HG03097 (cell line): ENCODE results near the gene MYO6.
A peak's percentile ranks its signal among the peaks of the same experiment; 100 is the strongest.
"Not testable (repeated sequence)": the region's sequence is repeated elsewhere in the genome, so short reads cannot be mapped to it uniquely, and the experiment has no call there.

ENCODE experiments used
- ATAC-seq: cut with Tn5 transposase; IDR thresholded peaks from one replicate; pipeline ENCODE4 v1.9.1; 2021; ENCODE audit not compliant: unreplicated experiment, low FRiP score

MYO6 gene

GRCh38 chr6:75748743-75749538 is at the start of gene MYO6:
Gene MYO6 (plus strand): TSS chr6:75749239. CDS start chr6:75817548, 68,309 bp downstream.
- ATAC-seq = peak; percentile 69

GRCh38 chr6:75708334-75708733 is 40.7 kb upstream of the MYO6 start:
- ATAC-seq = not testable (repeated sequence)

- ATAC-seq = no peak
Measured at GRCh38 chr6:75711173-75711572, 37.9 kb upstream of the MYO6 start.

- ATAC-seq = no peak
Measured at GRCh38 chr6:75719133-75719532, 29.9 kb upstream of the MYO6 start.

- ATAC-seq = no peak
Measured at GRCh38 chr6:75723382-75723781, 25.7 kb upstream of the MYO6 start.

- no peak for ATAC-seq
Measured at GRCh38 chr6:75727206-75727605, 21.8 kb upstream of the MYO6 start.

- ATAC-seq = not testable (repeated sequence)
Measured at GRCh38 chr6:75731029-75731428, 18.0 kb upstream of the MYO6 start.

GRCh38 chr6:75735491-75736186 is 13.4 kb upstream of the MYO6 start:
- ATAC-seq = peak; percentile 81

- no peak for ATAC-seq
Measured at GRCh38 chr6:75743971-75744370, 5.1 kb upstream of the MYO6 start.

- no peak for ATAC-seq
Measured at GRCh38 chr6:75745404-75745803, 3.6 kb upstream of the MYO6 start.

GRCh38 chr6:75746221-75746620 is 2.8 kb upstream of the MYO6 start:
- no peak for ATAC-seq

GRCh38 chr6:75747152-75747992 is 1.7 kb upstream of the MYO6 start:
- ATAC-seq = no peak

GRCh38 chr6:75748003-75748742 is 866 bp upstream of the MYO6 start:
- ATAC-seq = no peak

GRCh38 chr6:75751443-75751842 is 2.4 kb downstream of the MYO6 start:
- ATAC-seq = no peak

- no peak for ATAC-seq
Measured at GRCh38 chr6:75752365-75752764, 3.3 kb downstream of the MYO6 start.

GRCh38 chr6:75755704-75756103 is 6.7 kb downstream of the MYO6 start:
- ATAC-seq = no peak

GRCh38 chr6:75757295-75757694 is 8.3 kb downstream of the MYO6 start:
- ATAC-seq = no peak

- ATAC-seq = no peak
Measured at GRCh38 chr6:75758061-75758460, 9.0 kb downstream of the MYO6 start.

GRCh38 chr6:75759207-75759606 is 10.2 kb downstream of the MYO6 start:
- ATAC-seq = no peak

GRCh38 chr6:75760320-75760719 is 11.3 kb downstream of the MYO6 start:
- no peak for ATAC-seq
